H1 (cell line): ENCODE results near the gene PCDHA1. TPM values are rescaled to one million over a fixed set of nuclear protein-coding genes. Genes with fewer than 3 reads are reported as not detected.

Source experiments
- BACH1 ChIP-seq: IDR thresholded peaks from 2 replicates; pipeline ENCODE4 v1.6.1; 2012; ENCODE audit warnings: low read length, improper control_type of control experiment
- CBX5 ChIP-seq: fragments of 300-800, 300-1000 bp; sonication (generic); IDR thresholded peaks from 2 replicates; pipeline ENCODE4 v1.7.1; 2016; ENCODE audit warnings: antibody characterized with exemption, low read length, low read depth
- CHD2 ChIP-seq: IDR thresholded peaks from 2 replicates; pipeline ENCODE4 v1.6.1; 2012; ENCODE audit warnings: low read length, improper control_type of control experiment
- CREB1 ChIP-seq: IDR thresholded peaks from 2 replicates; pipeline ENCODE4 v1.6.1; 2012; ENCODE audit warnings: inconsistent platforms
- CTBP2 ChIP-seq: IDR thresholded peaks from 2 replicates; pipeline ENCODE4 v1.7.0; 2011; ENCODE audit warnings: borderline replicate concordance, mild to moderate bottlenecking, moderate library complexity, mixed read lengths, low read length; ENCODE audit not compliant: insufficient read depth, insufficient read length
- EP300 ChIP-seq, 2 experiments: IDR thresholded peaks; 1 replicate in 1 of 2; 2 replicates in 1 of 2; pipeline ENCODE4 v1.6.1; 2011 to 2012; ENCODE audit warnings: low read depth in 2 of 2, low read length in 2 of 2, mild to moderate bottlenecking in 2 of 2, borderline replicate concordance in 1 of 2, inconsistent platforms in 1 of 2, moderate library complexity in 1 of 2
- HDAC6 ChIP-seq: IDR thresholded peaks from one replicate; pipeline ENCODE4 v1.7.1; 2012; ENCODE audit warnings: low read depth, mild to moderate bottlenecking, inconsistent platforms, low read length, moderate library complexity
- NRF1 ChIP-seq: IDR thresholded peaks from 2 replicates; pipeline ENCODE4 v1.6.1; 2011; ENCODE audit warnings: mild to moderate bottlenecking, low read depth, low read length, improper control_type of control experiment
- PHF8 ChIP-seq: fragments of 200-600 bp; sonication (generic); conservative IDR thresholded peaks from 2 replicates; pipeline ENCODE4 v1.7.1; 2012; ENCODE audit warnings: low read depth, mild to moderate bottlenecking, inconsistent platforms, low read length, moderate library complexity
- POLR2A ChIP-seq, 2 experiments: IDR thresholded peaks; 1 replicate in 1 of 2; 2 replicates in 1 of 2; pipeline ENCODE4 v1.6.1; 2011; ENCODE audit warnings: low read depth in 2 of 2, low read length in 2 of 2, mild to moderate bottlenecking in 2 of 2; ENCODE audit errors: control extremely low read depth in 1 of 2
- RBBP5 ChIP-seq: IDR thresholded peaks from 2 replicates; pipeline ENCODE4 v1.7.1; 2012; ENCODE audit warnings: low read depth, mild to moderate bottlenecking, inconsistent platforms, low read length, moderate library complexity, borderline replicate concordance
- RFX5 ChIP-seq: IDR thresholded peaks from 2 replicates; pipeline ENCODE4 v1.6.1; 2011; ENCODE audit warnings: low read depth, low read length, improper control_type of control experiment, borderline replicate concordance
- RNF2 ChIP-seq: fragments of 200-900, 300-1000 bp; sonication (generic); IDR thresholded peaks from 2 replicates; pipeline ENCODE4 v1.7.1; 2016; ENCODE audit warnings: borderline replicate concordance, low read depth, mild to moderate bottlenecking, antibody characterized with exemption, low read length; ENCODE audit not compliant: poor library complexity, severe bottlenecking; ENCODE audit errors: missing control alignments
- SAP30 ChIP-seq: fragments of 300-600 bp; sonication (generic); IDR thresholded peaks from 2 replicates; pipeline ENCODE4 v1.7.1; 2012; ENCODE audit warnings: low read length, moderate library complexity, mild to moderate bottlenecking, inconsistent platforms; ENCODE audit not compliant: insufficient read depth, insufficient replicate concordance
- SIN3A ChIP-seq, 2 experiments: IDR thresholded peaks in 1 of 2; conservative IDR thresholded peaks in 1 of 2; 2 replicates each; pipeline ENCODE4 v1.6.1; 2011 to 2012; ENCODE audit warnings: low read length in 2 of 2, improper control_type of control experiment in 1 of 2, low read depth in 1 of 2, mild to moderate bottlenecking in 1 of 2
- SIRT6 ChIP-seq: IDR thresholded peaks from one replicate; pipeline ENCODE4 v1.7.1; 2012; ENCODE audit warnings: low read length, inconsistent platforms
- SIX5 ChIP-seq: IDR thresholded peaks from 2 replicates; pipeline ENCODE4 v1.6.1; 2011; ENCODE audit warnings: mild to moderate bottlenecking, low read depth, low read length
- TAF1 ChIP-seq: IDR thresholded peaks from 2 replicates; pipeline ENCODE4 v1.6.1; 2011; ENCODE audit warnings: mild to moderate bottlenecking, low read depth, low read length
- TBP ChIP-seq: IDR thresholded peaks from 2 replicates; pipeline ENCODE4 v1.6.1; 2011; ENCODE audit warnings: low read depth, low read length, improper control_type of control experiment
- TCF12 ChIP-seq: IDR thresholded peaks from 2 replicates; pipeline ENCODE4 v1.6.1; 2011; ENCODE audit warnings: low read depth, mild to moderate bottlenecking, low read length
- YY1 ChIP-seq: IDR thresholded peaks from 2 replicates; pipeline ENCODE4 v1.6.1; 2011; ENCODE audit warnings: low read depth, mild to moderate bottlenecking, low read length
- ZNF274 ChIP-seq: IDR thresholded peaks from 2 replicates; pipeline ENCODE4 v1.7.0; 2012; ENCODE audit warnings: low read length, borderline replicate concordance; ENCODE audit errors: extremely low read depth
- polyA plus RNA-seq, 7 experiments: library from polyadenylated mRNA; depleted of rRNA in 3 of 7; stranded (reverse) in 5 of 7; unstranded in 2 of 7; fragments of >200 nt in 5 of 7; fragments of 200-250 nt in 2 of 7; gene quantifications; 1 replicate in 5 of 7; 2 replicates in 1 of 7; 4 replicates in 1 of 7; pipeline versions ENCODE4 v1.2.1 to v1.2.3, GENCODE V29; 2011 to 2013; ENCODE audit warnings: missing spikeins in 2 of 7, mixed read lengths in 2 of 7
- total RNA-seq: library from RNA; stranded (reverse); fragmentation: NEBNext Ultra II Directional; extraction: Animal tissue kit (Norgen Biotek cat#: 25700); gene quantifications from 2 replicates; pipeline ENCODE4 v1.2.1, GENCODE V29; 2021
- TF ChIP-seq, protein P1 (sequence below): IDR thresholded peaks from 2 replicates; pipeline ENCODE4 v1.6.1; 2012; ENCODE audit warnings: inconsistent platforms

Gene PCDHA1
- total and polyA plus RNA-seq, 2 of the 8 experiments (the other 6 are each of a cell fraction or from before 2014, with no cell fraction given), result 0.23 to 0.50 TPM

DNA sequence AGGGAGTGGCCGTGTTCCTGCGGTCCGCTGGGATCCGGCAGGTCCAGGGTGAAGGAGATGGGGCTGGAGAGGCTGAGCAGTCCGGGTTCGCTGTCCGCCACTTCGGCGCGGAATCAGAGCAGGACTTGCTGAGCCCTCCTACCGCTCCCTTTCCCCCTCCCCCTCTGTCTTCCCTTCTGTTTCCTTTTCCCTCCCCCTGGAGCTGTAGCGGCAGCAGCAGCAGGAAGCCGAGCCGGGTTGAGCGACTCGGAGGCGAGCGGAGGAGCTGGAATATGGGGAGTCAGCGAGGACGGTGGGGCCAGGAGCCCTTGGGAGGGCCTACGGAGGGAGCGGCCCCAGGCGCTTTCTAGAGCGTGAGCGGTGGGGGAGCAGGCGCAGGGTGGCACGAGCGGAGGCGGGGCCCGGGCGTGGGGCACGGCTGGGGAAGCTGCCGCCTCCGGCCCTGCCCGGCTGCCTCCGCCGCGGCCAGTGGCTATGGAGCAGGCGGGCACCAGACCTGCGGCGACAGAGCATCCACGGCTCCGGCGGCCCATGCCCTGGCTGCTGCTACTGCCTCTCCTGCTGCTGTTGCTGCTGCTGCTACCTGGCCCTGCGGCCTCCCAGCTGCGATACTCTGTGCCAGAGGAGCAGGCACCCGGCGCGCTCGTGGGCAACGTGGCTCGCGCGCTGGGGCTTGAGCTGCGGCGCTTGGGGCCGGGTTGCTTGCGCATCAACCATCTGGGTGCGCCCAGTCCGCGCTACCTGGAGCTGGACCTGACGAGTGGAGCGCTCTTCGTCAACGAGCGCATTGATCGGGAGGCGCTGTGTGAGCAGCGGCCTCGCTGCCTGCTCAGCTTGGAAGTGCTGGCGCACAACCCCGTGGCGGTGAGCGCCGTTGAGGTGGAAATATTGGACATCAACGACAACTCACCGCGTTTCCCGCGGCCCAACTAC is 180.6 kb downstream of the PCDHA1 start, which contains the start of gene PCDHAC2 (continued):
- no peak for TF ChIP-seq CBX5
- TF ChIP-seq SIRT6, result no peak
- TF ChIP-seq SIN3A (conservative IDR thresholded peaks at IDR 0.05 in 1 of 2, IDR thresholded peaks at IDR 0.05 in 1 of 2; ENCODE audit: low read depth in 1 of 2, low read length in 2 of 2), result 0 out of 4 replicates have a peak, but pooled peaks of 1 of the 2 experiments have one; percentile 39
- peak; percentile 49; the same call in 1 of the 2 replicates for TF ChIP-seq PHF8
- peak in 1 of 2 experiments; percentile 44; a peak in 1 of 3 replicates for TF ChIP-seq EP300 (IDR thresholded peaks at IDR 0.05; ENCODE audit: borderline replicate concordance in 1 of 2, low read depth in 2 of 2, low read length in 2 of 2)
- no peak for TF ChIP-seq CHD2
- no peak for TF ChIP-seq TCF12
- peak; percentile 94 for TF ChIP-seq RBBP5
- TF ChIP-seq SIX5, result no peak
- TF ChIP-seq, protein P1, sequence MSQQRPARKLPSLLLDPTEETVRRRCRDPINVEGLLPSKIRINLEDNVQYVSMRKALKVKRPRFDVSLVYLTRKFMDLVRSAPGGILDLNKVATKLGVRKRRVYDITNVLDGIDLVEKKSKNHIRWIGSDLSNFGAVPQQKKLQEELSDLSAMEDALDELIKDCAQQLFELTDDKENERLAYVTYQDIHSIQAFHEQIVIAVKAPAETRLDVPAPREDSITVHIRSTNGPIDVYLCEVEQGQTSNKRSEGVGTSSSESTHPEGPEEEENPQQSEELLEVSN, result peak; percentile 42
- no peak for TF ChIP-seq BACH1
- TF ChIP-seq RFX5, result no peak
- TF ChIP-seq CTBP2, result peak; percentile 92
- no peak for TF ChIP-seq CREB1
- TF ChIP-seq POLR2A (IDR thresholded peaks at IDR 0.05; ENCODE audit: control extremely low read depth in 1 of 2, low read depth in 2 of 2, low read length in 2 of 2), result peak in 1 of 2 experiments; percentile 15; a peak in 1 of 3 replicates
- peak; percentile 23; the same call in 1 of the 2 replicates for TF ChIP-seq TAF1
- no peak for TF ChIP-seq HDAC6
- TF ChIP-seq RNF2, result peak; percentile 19
- TF ChIP-seq SAP30, result no peak
- TF ChIP-seq ZNF274, result no peak
- no peak for TF ChIP-seq NRF1
- peak; percentile 73; the same call in 1 of the 2 replicates for TF ChIP-seq TBP
- TF ChIP-seq YY1, result no peak
